H9 (cell line): ENCODE results near the gene MARCHF3. TPM values are rescaled to one million over a fixed set of nuclear protein-coding genes. Genes with fewer than 3 reads are reported as not detected.

Experiments
- DNase-seq: peaks from one replicate; pipeline ENCODE4 v3.0.0-alpha.2; 2017
- H2AFZ ChIP-seq: one replicate; pipeline ENCODE4 v1.6.1; 2013; ENCODE audit warnings: mild to moderate bottlenecking, low read length, control low read depth, moderate library complexity
- H2AK5ac ChIP-seq: 2 replicates; pipeline ENCODE4 v1.6.1; 2013; ENCODE audit warnings: low read length, control low read depth, mixed read lengths; ENCODE audit not compliant: insufficient read length
- H2BK120ac ChIP-seq: one replicate; pipeline ENCODE4 v1.6.1; 2013; ENCODE audit warnings: low read depth, mild to moderate bottlenecking, low read length, control low read depth, inconsistent platforms; ENCODE audit not compliant: poor library complexity, severe bottlenecking
- H2BK12ac ChIP-seq: 2 replicates; pipeline ENCODE4 v1.6.1; 2013; ENCODE audit warnings: low read length, control low read depth, mixed read lengths, low read depth; ENCODE audit not compliant: insufficient read length
- H2BK15ac ChIP-seq: 2 replicates; pipeline ENCODE4 v1.6.1; 2013; ENCODE audit warnings: low read depth, low read length, control low read depth
- H2BK20ac ChIP-seq: one replicate; pipeline ENCODE4 v1.6.1; 2013; ENCODE audit warnings: low read depth, mild to moderate bottlenecking, low read length, control low read depth, inconsistent platforms; ENCODE audit not compliant: poor library complexity, severe bottlenecking
- H2BK5ac ChIP-seq: 2 replicates; pipeline ENCODE4 v1.6.1; 2013; ENCODE audit warnings: low read length, control low read depth, mixed read lengths; ENCODE audit not compliant: insufficient read length
- H3K14ac ChIP-seq: 2 replicates; pipeline ENCODE4 v1.6.1; 2013; ENCODE audit warnings: low read length, control low read depth; ENCODE audit not compliant: insufficient read depth
- H3K18ac ChIP-seq: 2 replicates; pipeline ENCODE4 v1.6.1; 2013; ENCODE audit warnings: low read depth, mild to moderate bottlenecking, mixed read lengths, low read length, control low read depth; ENCODE audit not compliant: insufficient read length
- H3K23ac ChIP-seq: 2 replicates; pipeline ENCODE4 v1.6.1; 2013; ENCODE audit warnings: low read length, control low read depth, mixed read lengths, low read depth; ENCODE audit not compliant: insufficient read length
- H3K23me2 ChIP-seq: 2 replicates; pipeline ENCODE4 v1.6.1; 2013; ENCODE audit warnings: low read depth, mild to moderate bottlenecking, mixed read lengths, low read length, control low read depth; ENCODE audit not compliant: insufficient read length, poor library complexity, severe bottlenecking
- H3K27ac ChIP-seq: 2 replicates; pipeline ENCODE4 v1.5.1; 2013; ENCODE audit warnings: low read length, control low read depth, mixed read lengths, low read depth; ENCODE audit not compliant: insufficient read length
- H3K27me3 ChIP-seq: 2 replicates; pipeline ENCODE4 v1.6.1; 2013; ENCODE audit warnings: low read length, control low read depth, inconsistent platforms; ENCODE audit not compliant: insufficient read depth
- H3K4ac ChIP-seq: 2 replicates; pipeline ENCODE4 v1.6.1; 2013; ENCODE audit warnings: low read depth, mild to moderate bottlenecking, control low read depth, inconsistent platforms, low read length, moderate library complexity
- H3K4me1 ChIP-seq: 2 replicates; pipeline ENCODE4 v1.6.1; 2013; ENCODE audit warnings: low read length, control low read depth, inconsistent platforms; ENCODE audit not compliant: insufficient read depth
- H3K4me2 ChIP-seq: 2 replicates; pipeline ENCODE4 v1.6.1; 2013; ENCODE audit warnings: low read length, control low read depth, mixed read lengths; ENCODE audit not compliant: insufficient read length, insufficient read depth
- H3K56ac ChIP-seq: 2 replicates; pipeline ENCODE4 v1.6.1; 2013; ENCODE audit warnings: low read depth, mild to moderate bottlenecking, mixed read lengths, low read length, control low read depth; ENCODE audit not compliant: insufficient read length
- H3K79me1 ChIP-seq: 2 replicates; pipeline ENCODE4 v1.6.1; 2013; ENCODE audit warnings: low read depth, mild to moderate bottlenecking, moderate library complexity, low read length, control low read depth, inconsistent platforms; ENCODE audit not compliant: insufficient read depth, poor library complexity, severe bottlenecking
- H3K79me2 ChIP-seq: 2 replicates; pipeline ENCODE4 v1.6.1; 2013; ENCODE audit warnings: low read length, control low read depth, inconsistent platforms; ENCODE audit not compliant: insufficient read depth
- H3K9ac ChIP-seq: 2 replicates; pipeline ENCODE4 v1.6.1; 2013; ENCODE audit warnings: low read length, control low read depth, mixed read lengths; ENCODE audit not compliant: insufficient read length; ENCODE audit errors: extremely low read depth
- H3K9me3 ChIP-seq: one replicate; pipeline ENCODE4 v1.6.1; 2013; ENCODE audit warnings: low read depth, low read length, inconsistent platforms; ENCODE audit not compliant: control insufficient read depth
- H3T11ph ChIP-seq: one replicate; pipeline ENCODE4 v1.6.1; 2013; ENCODE audit warnings: mild to moderate bottlenecking, low read length, control low read depth, inconsistent platforms
- H4K20me1 ChIP-seq: one replicate; pipeline ENCODE4 v1.6.1; 2013; ENCODE audit not compliant: control insufficient read depth, insufficient read length, insufficient read depth
- H4K5ac ChIP-seq: 2 replicates; pipeline ENCODE4 v1.6.1; 2013; ENCODE audit warnings: low read depth, mild to moderate bottlenecking, mixed read lengths, low read length, control low read depth; ENCODE audit not compliant: insufficient read length
- H4K8ac ChIP-seq: replicated peaks from 2 replicates; pipeline ENCODE4 v1.6.1; 2013; ENCODE audit warnings: low read length, control low read depth, mixed read lengths, low read depth; ENCODE audit not compliant: insufficient read length
- H4K91ac ChIP-seq: 2 replicates; pipeline ENCODE4 v1.6.1; 2013; ENCODE audit warnings: low read depth, mild to moderate bottlenecking, moderate library complexity, mixed read lengths, low read length, control low read depth; ENCODE audit not compliant: insufficient read length
- H3K27ac Mint-ChIP-seq, 3 experiments: 2 replicates in 2 of 3; 3 replicates in 1 of 3; pipeline ENCODE4 v1.8.0; 2020 to 2021; ENCODE audit warnings: mixed read lengths in 3 of 3, mild to moderate bottlenecking in 1 of 3, moderate library complexity in 1 of 3
- H3K27me3 Mint-ChIP-seq: 2 replicates; pipeline ENCODE4 v1.8.0; 2021; ENCODE audit warnings: low read depth, mild to moderate bottlenecking, moderate library complexity, mixed read lengths
- H3K36me3 Mint-ChIP-seq, 3 experiments: 2 replicates in 2 of 3; 3 replicates in 1 of 3; pipeline ENCODE4 v1.8.0; 2020 to 2021; ENCODE audit warnings: low read depth in 3 of 3, mixed read lengths in 3 of 3; ENCODE audit not compliant: insufficient read depth in 1 of 3
- H3K4me1 Mint-ChIP-seq, 2 experiments: 2 replicates each; pipeline ENCODE4 v1.8.0; 2020; ENCODE audit warnings: mixed read lengths in 2 of 2
- H3K4me3 Mint-ChIP-seq, 2 experiments: 2 replicates in 1 of 2; 3 replicates in 1 of 2; pipeline ENCODE4 v1.8.0; 2020 to 2021; ENCODE audit warnings: mild to moderate bottlenecking in 2 of 2, mixed read lengths in 2 of 2, moderate library complexity in 1 of 2
- H3K9me3 Mint-ChIP-seq, 2 experiments: 2 replicates in 1 of 2; 3 replicates in 1 of 2; pipeline ENCODE4 v1.8.0; 2020; ENCODE audit warnings: mild to moderate bottlenecking in 2 of 2, mixed read lengths in 2 of 2, moderate library complexity in 1 of 2
- CTCF ChIP-seq: fragments of 200-600 bp; sonication (generic); conservative IDR thresholded peaks from 3 replicates; pipeline ENCODE4 v1.8.0; 2021; ENCODE audit warnings: antibody characterized with exemption, mild to moderate bottlenecking
- WGBS: extraction: QIAGEN DNeasy Blood & Tissue Kit; methylation state at CpG from one replicate; pipeline ENCODE4 v1.1.7; 2013; ENCODE audit warnings: missing lambda C conversion rate, low lambda C conversion rate, mixed read lengths; ENCODE audit not compliant: insufficient read length; ENCODE audit errors: extremely low coverage; 5-methylcytosine and 5-hydroxymethylcytosine counted together
- total RNA-seq: library from RNA; stranded (reverse); gene quantifications from 2 replicates; pipeline ENCODE4 v1.2.1, GENCODE V29; 2021

MARCHF3 gene
- total RNA-seq, 1 experiment from 2014 or later: 17.7 TPM

- Histone ChIP-seq H3K79me1 (no peaks in the 10 kb centered on the region), H3K9ac (no peak overlapping the region), H2BK20ac (no peak overlapping the region), H4K5ac (no peak overlapping the region), H3K4me1 (no peaks in the 10 kb centered on the region; the same call in 1 of the 2 replicates), H3K56ac (no peak overlapping the region), H2BK12ac (no peak overlapping the region), H3K4me2 (no peak overlapping the region), H3K23me2 (no peaks in the 10 kb centered on the region), H4K8ac (no peak overlapping the region), H2AK5ac (no peak overlapping the region), H2AFZ (no peak overlapping the region), H3T11ph (no peak overlapping the region), H2BK120ac (no peak overlapping the region), H2BK15ac (no peak overlapping the region), H4K91ac (no peak overlapping the region), H3K9me3 (no peaks in the 10 kb centered on the region), H3K27ac (no peak overlapping the region), H3K27me3 (no peaks in the 10 kb centered on the region), H3K23ac (no peak overlapping the region), H3K14ac (no peak overlapping the region), H3K18ac (no peak overlapping the region), H3K79me2 (no peaks in the 10 kb centered on the region), H3K4ac (no peak overlapping the region), H4K20me1 (no peaks in the 10 kb centered on the region), H2BK5ac (no peak overlapping the region)
- Mint-ChIP-seq H3K4me3 (no peak overlapping the region), H3K9me3 (no peaks in the 10 kb centered on the region), H3K36me3 (peaks cover 0 to 3% (median 0%) of the 10 kb centered on the region in 3 experiments; a peak in 1 of 7 replicates), H3K27me3 (no peaks in the 10 kb centered on the region), H3K27ac (no peak overlapping the region), H3K4me1 (peaks cover 0 to 5% of the 10 kb centered on the region in 2 experiments; a peak in 2 of 4 replicates)
- WGBS: no CpG with 5 or more reads among the region's 5 CpGs
- DNase-seq: no peak
- no peak for TF ChIP-seq CTCF
Measured at GRCh38 chr5:126881821-126882600, 148.3 kb downstream of the MARCHF3 start.
